HG02852 (cell line): Measurements from ENCODE around the gene EVA1C.
"Not testable (repeated sequence)": the region's sequence is repeated elsewhere in the genome, so short reads cannot be mapped to it uniquely, and the experiment has no call there.

ENCODE experiments used
- ATAC-seq: cut with Tn5 transposase; IDR thresholded peaks from one replicate; pipeline ENCODE4 v1.9.1; 2021; ENCODE audit warnings: mild to moderate bottlenecking, moderate library complexity; ENCODE audit not compliant: unreplicated experiment

The EVA1C gene, protein sequence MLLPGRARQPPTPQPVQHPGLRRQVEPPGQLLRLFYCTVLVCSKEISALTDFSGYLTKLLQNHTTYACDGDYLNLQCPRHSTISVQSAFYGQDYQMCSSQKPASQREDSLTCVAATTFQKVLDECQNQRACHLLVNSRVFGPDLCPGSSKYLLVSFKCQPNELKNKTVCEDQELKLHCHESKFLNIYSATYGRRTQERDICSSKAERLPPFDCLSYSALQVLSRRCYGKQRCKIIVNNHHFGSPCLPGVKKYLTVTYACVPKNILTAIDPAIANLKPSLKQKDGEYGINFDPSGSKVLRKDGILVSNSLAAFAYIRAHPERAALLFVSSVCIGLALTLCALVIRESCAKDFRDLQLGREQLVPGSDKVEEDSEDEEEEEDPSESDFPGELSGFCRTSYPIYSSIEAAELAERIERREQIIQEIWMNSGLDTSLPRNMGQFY

DNA sequence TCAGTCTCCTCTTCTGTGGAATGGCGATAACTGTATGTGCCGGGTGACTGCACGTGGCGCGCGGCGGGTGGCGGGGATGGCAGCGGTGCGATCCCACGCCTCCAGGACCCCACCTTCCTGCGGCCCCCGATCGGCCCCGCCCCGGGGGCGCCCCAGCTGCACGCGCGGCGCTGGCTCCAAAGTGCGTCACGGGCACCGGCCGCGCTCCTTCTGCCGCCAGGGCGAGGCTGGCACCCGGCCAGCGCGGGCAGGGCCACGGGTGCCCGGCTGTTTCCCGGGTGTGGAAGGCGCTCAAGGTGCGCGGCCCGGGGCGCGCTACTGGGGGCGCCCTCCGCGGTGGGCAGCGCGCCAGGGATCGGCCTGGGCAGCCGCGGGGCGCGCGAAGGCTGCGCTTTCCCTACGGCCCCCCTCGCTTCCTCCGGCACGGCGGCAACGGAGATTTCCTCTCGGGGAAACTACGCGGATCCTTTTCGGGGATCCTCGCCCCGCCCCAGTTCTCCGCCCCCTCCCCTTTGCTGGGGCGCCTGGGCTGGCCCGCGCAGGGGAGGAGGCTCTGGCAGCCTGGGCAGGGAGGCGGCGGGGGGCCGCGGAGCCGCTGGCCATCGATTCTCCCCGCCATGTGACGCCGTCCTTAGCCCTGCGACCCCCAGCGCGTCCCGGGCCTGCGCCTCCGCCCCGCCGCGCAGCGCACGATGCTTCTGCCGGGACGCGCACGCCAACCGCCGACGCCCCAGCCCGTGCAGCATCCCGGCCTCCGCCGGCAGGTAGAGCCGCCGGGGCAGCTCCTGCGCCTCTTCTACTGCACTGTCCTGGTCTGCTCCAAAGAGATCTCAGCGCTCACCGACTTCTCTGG lies at the start of gene EVA1C:
Gene EVA1C, plus strand, starts transcription at position 545 of the 853 bp plus-strand sequence. Its CDS starts 148 bp downstream, at position 693.
- ATAC-seq, result no peak

DNA sequence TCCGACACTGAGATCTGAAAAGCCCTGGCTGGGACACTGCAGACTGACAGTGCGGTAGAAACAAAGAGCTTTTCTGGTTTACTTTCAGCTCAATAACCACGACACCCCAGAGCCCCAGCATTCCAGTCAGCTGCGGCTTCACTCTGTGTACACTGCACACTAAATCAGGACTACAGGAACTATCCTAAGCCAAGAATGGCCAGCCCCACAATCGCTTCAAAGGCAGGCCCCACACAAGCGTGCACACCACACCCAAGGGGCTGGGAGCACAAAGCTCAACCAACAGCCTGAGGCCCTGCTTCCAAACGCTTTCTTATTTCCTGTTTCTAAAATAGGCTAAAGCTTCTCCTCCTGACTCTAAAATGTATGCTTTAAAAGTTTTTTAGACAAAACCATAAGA lies 48.1 kb upstream of the EVA1C start:
- no peak for ATAC-seq

DNA sequence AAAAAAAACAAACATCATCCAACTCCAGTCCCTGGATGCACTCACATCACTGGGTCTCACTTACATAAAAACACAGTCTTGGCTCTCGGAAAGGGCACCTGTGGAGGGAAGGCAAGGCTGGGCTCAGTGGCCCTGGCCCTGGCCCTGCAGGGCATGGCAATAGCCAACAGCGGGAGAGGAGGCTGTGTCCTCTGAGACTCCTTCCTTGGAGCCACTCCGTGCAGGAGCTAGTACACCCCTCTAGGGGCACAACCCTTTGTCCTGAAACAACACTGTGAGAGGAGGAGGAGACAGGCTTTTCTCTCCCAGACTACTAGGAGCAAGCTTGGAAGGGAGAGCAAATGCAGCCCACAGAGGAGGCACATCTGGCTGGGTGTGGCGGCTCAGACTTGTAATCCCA lies 47.7 kb upstream of the EVA1C start:
- no peak for ATAC-seq

DNA sequence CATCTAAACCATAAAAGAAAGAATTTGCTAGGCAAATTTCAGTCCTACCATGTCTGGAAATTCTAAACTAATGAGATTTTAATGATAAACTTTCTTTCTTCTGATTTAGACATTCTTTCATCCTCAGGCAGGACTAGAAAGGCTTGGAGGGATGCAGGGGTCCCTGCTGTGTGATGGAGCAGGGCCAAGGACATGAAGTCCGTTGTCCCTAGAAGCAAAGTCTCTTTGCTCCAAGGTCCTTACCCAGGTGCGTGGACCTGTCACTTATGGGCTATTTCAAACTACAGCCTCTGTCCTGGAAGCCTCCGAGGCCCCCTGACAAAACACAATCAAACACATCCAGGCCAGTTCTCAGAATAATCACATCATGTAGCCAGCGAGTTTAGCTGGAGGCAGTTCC lies 46.3 kb upstream of the EVA1C start:
- ATAC-seq, result no peak

DNA sequence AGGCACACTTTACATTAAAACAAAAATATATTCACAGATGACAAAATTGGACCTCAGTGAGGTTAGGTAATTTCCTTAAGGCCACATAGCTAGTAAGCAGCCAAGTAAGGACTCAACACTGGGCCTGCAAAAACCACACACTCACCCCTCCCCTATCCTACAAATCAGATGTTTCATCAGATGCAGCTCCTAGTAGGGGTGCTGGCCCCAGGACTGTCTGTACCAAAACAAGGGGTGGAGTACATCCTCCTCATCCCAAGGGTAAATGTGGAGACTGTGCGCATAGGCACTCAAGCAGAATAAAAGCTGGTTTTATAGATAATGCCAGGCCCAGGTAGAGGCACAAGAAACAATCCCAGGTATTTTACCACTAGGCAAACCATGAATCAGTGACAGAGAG lies 45.3 kb upstream of the EVA1C start:
- no peak for ATAC-seq

DNA sequence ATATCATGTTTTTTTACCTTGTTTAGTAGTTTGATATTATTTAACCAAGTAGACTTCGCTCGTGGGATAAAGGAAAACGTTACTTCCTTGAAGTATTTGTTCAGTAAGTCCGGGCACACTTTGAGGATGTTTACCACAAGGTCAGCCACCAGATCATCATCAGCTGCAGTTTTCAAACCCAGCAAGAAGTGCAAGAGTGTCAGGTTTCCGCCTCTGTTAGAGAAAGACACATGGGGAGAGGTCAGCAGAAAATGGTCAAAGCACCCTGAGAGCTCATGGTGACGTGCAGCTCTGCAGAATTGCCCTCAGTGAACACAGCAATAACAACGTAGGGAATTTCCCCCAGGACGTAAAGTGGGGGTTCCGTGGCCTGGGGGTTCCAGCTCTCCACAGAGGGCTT lies 44.1 kb upstream of the EVA1C start:
- ATAC-seq, result no peak

DNA sequence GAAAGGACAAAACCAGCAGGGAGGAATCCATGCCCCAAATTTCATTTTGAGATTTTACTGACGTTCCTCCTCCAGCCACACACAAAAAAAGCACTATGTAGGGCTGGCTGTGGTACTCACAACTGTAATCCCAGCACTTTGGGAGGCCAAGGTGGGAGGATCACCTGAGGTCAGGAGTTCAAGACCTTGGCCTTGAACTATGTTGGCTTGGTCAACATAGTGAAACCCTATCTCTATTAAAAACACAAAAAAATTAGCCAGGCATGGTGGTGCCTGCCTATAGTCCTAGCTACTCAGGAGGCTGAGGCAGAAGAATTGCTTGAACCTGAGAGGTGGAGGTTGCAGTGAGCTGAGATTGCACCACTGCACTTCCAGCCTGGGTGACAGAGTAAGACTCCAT lies 43.5 kb upstream of the EVA1C start:
- not testable (repeated sequence) for ATAC-seq

DNA sequence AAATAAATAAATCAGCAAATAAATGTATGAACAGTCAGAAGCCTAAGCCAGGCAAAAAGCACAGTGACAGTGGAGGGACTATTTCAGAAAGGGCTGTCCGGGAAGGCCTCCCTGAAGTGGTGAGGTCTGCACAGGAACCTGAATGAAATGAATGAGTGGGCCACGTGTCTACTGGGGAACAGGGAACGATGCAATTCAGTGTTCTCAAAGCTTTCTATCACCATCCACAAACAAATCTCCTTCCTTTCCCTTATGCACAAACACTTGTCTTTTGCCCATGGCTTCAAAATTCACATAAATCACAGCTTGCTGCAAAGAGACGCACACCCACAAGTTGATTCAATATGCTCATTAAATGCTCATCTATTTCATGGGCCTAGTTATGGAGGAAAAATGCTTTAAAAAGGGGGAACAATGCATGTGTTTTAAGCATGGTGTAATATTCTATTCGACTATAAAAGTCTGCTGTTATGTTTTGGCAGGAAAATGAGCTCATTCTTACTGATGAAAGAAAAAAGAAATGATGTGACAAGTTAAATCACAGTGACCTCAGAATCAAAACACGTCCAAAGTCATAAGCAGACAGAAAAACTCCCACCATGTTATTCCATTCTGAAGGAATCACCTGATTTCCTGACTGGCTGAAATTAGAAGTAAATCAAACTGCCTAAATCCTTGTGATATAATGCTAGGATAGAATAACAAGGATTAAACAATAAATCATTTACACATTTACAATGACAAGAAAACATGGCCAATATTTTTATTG lies 41.3 kb upstream of the EVA1C start:
- ATAC-seq, result no peak

DNA sequence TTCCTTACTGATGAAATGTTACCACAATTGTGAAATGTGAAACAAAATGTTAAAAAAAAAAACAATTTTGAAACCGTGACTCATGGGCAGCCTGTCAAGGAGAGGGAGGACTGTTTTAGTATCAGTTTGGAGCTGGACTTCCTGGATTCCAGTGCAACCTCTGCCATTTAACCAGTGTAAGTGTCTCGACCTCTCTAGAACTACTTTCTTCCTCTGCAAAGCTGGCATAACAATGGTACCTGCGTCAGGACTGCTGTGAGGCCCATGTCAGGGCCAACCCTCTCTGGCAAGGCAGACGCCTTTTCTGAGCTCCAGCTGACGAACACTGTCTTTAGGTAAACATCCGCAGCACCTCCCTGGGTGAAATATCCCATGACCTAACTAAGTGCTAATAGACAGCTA lies 40.6 kb upstream of the EVA1C start:
- ATAC-seq, result no peak

DNA sequence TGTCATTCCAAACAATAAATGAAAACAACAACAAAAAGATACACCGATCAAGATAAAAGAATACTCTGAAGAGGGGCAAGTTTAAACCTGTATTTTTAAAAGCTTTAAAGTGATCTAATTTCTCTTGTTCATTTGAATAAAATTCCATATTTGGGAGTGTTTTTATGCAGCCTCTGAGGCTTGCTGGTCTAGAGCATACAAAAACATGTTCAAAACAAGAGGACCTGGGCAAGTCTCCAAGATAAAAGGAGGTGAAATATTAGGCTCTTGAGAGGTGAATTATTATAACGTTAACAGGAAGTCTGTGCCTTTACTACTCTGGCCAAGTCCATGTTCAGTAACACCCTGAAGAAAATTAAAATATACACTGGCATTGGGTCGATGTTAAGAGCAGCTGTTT lies 39.8 kb upstream of the EVA1C start:
- no peak for ATAC-seq

DNA sequence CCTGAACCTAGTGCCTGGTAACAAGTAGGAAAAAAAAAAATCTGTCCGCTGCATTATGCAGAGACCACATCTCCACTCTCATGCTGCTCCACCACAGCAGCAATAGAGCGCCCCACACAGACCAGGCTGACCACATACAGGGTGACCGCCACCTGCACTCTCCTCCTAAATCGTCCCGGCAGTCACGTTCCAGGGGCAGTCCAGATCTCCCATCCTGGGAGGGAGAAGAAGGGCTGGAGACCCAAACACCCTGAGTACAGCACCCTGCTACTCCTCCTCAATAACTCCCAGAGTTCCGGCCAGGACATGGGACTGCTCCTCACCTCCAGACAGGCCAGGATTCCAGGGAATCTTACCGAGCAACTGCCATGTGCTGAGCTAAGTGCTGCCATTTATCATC lies 35.0 kb upstream of the EVA1C start:
- ATAC-seq, result no peak

DNA sequence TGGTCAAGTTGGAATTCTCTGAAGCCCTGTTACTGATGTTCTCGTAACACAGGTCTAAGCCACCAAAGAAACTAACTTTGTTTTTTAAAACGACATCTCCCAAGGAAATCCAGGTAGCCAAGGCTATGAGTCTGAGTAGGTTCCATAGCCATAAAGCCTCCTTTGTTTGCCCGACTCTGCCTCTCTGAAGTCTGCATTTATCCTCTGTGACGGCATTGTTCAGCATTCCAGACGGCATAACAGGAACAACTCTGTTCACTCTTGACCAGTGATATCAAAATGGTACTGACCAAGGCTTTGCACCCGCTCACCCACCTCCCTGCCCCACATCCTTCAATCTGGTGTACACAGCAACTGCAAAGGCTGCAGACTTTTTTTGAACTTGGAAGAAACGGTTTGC lies 34.5 kb upstream of the EVA1C start:
- no peak for ATAC-seq

DNA sequence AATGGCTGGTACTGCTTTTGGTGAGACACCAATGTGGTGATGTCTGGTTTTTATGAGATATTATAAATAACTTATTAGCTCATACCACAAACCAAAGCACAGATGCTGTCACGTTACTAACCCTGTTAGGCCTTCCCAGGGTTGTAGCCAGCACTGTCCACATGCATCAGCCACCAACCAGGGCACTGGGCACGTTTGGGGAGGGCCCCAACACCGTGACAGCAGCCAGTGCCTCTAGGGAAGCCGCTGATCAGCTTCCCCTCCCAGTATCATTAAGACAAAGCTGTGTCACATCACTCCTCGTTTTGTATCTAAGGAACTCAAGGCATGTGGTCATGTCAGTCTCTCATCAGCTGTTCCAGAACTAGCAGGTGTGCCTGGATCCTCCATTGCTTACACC lies 33.5 kb upstream of the EVA1C start:
- no peak for ATAC-seq

DNA sequence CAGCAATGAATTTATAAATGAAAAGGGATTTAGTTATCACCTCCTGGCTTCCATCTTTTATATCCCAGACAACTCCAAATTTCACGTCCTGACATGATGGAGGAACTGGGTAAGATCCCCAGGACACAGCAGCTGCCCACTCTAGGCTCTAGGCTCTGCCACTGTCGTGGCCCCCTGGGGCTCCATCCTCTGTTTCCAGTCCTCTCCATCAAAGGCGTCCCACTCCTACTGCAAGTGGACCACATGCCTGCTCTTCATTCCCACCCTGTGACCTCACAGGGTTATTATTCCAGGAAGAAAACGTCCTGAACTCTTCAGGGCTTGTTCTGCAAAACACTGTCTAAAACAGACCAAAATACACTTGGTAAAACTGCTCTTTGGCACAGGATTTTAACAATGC lies 31.6 kb upstream of the EVA1C start:
- ATAC-seq, result no peak

DNA sequence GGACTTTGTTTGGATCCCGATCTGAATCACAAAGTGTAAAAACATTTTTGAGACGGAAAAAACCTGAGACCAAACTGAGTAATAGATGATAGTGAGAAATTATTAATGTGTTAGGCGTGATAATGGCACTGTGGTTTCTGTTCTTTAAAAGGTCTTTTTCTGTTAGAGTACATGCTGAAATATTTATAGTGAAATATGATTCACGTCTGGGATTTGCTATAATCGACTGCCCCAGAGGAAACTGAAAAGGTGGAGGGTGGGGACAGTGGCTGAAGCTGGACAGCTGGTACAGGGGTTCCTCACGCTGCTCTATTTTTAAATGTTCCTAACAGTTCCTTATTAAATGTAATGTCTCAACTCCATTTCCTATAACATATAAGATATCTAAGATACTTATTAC lies 30.9 kb upstream of the EVA1C start:
- ATAC-seq, result no peak

DNA sequence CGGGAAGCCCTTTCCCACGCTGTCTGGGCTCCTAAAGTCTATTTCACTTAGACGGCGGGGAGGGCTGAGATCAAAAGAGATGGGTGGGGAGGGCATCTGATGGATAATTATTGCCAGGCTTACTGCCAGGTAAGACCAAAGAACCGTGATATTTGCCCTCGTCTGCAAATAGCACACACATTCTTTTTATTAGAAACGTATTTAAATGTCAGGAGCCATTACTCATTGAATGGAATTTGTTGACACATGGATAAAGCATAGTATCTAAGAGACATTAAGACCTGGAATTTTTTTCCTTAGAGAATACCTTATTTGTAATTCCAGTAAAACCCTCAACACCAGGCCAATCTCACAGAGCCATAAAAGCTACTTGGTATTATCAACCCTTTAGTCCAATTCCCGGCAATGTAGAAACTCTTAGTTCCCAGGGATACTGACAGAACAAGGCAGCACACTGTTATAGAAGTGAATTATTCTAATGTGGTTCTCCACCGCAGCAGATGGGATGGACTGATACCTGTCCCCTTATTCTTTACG lies 30.3 kb upstream of the EVA1C start:
- no peak for ATAC-seq

DNA sequence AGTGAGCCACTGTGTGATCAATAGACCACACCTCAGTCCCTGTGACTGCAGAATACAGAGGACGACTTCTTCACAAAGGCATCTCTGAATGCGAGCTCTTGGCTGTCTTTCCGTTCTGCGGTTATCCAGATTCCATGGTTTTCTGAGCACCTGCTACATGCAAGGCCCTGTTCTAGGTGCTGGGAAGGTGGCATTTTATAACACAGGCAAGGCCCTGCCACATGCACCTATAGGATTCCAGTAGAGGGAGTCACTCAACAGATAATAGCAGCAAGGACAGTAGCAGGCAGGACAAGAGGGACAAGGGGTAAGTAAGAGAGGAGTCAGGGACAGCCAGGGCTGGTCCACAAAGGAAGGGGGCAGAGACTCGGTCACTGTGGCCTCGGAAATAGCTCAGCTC lies 28.7 kb upstream of the EVA1C start:
- ATAC-seq, result no peak

DNA sequence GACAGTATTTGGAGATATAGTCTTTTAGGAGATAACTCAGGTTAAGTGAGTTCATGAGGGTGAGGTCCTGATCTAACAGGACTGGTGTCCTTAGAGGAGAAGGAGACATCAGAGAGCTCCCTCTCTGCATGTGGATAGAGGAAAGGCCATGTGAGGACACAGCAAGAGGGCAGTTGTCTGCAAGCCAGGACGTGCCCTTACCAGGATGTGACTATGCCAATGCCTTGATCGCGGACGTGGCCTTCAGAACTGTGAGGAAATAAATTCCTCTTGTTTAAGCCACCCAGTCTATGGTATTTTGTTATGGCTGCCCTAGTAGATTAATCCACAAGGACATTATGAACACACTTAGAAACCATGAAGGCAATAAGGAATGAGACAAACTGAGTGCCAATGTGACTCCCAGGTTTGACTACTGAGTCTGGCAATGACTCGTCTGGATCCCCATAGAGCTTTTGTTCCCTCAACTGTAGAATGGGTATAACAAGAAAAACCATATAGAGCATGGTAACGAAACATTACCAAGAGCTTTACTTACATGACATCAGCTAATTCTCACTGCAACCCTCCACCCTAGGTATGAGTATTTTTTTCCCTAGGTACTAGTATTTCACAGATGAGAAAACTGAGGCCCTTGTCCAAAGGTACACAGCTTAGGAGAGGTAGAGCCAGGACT lies 26.2 kb upstream of the EVA1C start:
- no peak for ATAC-seq

DNA sequence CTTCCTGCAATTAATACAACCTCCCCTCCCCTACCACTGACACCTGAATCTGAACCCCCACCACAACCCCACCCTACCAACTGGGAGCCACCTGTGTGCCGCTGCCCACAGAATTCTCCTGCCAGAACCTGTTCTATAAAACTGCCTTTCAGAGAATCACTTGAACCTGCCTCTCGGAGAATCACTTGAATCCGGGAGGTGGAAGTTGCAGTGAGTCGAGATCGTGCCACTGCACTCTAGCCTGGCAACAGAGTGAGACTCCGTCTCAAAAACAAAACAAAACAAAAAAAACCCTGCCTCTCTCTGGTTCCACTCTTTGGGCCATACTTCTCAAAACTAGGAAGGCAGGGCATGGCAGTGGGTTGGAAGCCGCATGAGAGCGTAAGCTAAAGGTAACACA lies 25.4 kb upstream of the EVA1C start:
- no peak for ATAC-seq

DNA sequence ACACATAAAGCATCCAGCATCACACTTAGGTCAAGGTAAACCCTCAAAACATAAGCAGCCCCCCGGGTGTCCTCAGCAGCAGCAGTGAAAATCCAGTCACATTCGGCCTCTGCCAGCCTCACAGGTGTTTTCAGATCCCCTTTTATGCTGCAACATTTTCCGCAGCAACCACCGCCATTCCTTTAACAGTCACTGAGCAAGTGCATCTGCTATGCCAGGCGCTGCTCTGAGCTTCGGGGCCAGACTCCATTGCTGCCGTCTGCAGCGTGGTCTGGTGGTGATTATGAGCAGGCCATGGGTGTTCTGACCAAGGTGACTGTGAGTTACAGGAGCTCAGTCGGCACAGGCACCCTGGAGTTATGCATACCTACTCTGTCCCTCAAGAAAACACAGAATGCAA lies 24.2 kb upstream of the EVA1C start:
- no peak for ATAC-seq
